ENCODE results near the gene NFIL3.
"Not testable (repeated sequence)": the region's sequence is repeated elsewhere in the genome, so short reads cannot be mapped to it uniquely, and the experiment has no call there.

Gene NFIL3

GRCh38 chr9:91393826-91394225, 29.8 kb downstream of the NFIL3 start:
- DNase-seq (ENCODE audit: low spot score), result no peak
- H3K27ac ChIP-seq, result no peak overlapping the region
- no peak for TF ChIP-seq CTCF (IDR thresholded peaks at IDR 0.05)
- H3K4me3 ChIP-seq, result no peak overlapping the region

GRCh38 chr9:91392435-91392834, 31.2 kb downstream of the NFIL3 start:
- Histone ChIP-seq H3K27ac (no peak overlapping the region), H3K4me3 (no peak overlapping the region)
- no peak for TF ChIP-seq CTCF (IDR thresholded peaks at IDR 0.05)
- DNase-seq (ENCODE audit: low spot score), result no peak

- DNase-seq (ENCODE audit: low spot score), result no peak
- no peak for TF ChIP-seq CTCF (IDR thresholded peaks at IDR 0.05)
- Histone ChIP-seq H3K4me3 (no peak overlapping the region), H3K27ac (no peak overlapping the region)
Observed at GRCh38 chr9:91391818-91392217, 31.8 kb downstream of the NFIL3 start.

GRCh38 chr9:91391412-91391811, 32.2 kb downstream of the NFIL3 start:
- no peak for DNase-seq (ENCODE audit: low spot score)
- Histone ChIP-seq H3K27ac (no peak overlapping the region), H3K4me3 (no peak overlapping the region)
- no peak for TF ChIP-seq CTCF (IDR thresholded peaks at IDR 0.05)

- not testable (repeated sequence) for H3K4me3 ChIP-seq; H3K27ac ChIP-seq; DNase-seq (ENCODE audit: low spot score)
Observed at GRCh38 chr9:91389686-91390085, 33.9 kb downstream of the NFIL3 start.

- TF ChIP-seq CTCF (IDR thresholded peaks at IDR 0.05), result no peak
- H3K27ac ChIP-seq, result no peak overlapping the region
- no peak for DNase-seq (ENCODE audit: low spot score)
- no peak overlapping the region for H3K4me3 ChIP-seq
Observed at GRCh38 chr9:91386765-91387164, 36.9 kb downstream of the NFIL3 start.

GRCh38 chr9:91384954-91385353, 38.7 kb downstream of the NFIL3 start:
- DNase-seq (ENCODE audit: low spot score), result no peak
- Histone ChIP-seq H3K4me3 (no peak overlapping the region), H3K27ac (no peak overlapping the region)
- no peak for TF ChIP-seq CTCF (IDR thresholded peaks at IDR 0.05)

GRCh38 chr9:91383577-91383976, 40.1 kb downstream of the NFIL3 start:
- no peak overlapping the region for H3K4me3 ChIP-seq
- no peak for DNase-seq (ENCODE audit: low spot score)
- no peak for TF ChIP-seq CTCF (IDR thresholded peaks at IDR 0.05)
- H3K27ac ChIP-seq, result no peak overlapping the region
